ENCODE results near the gene TMED3.

GRCh38 chr15:79322945-79323344, 12.0 kb downstream of the TMED3 start:
- no peak for TF ChIP-seq CTCF (IDR thresholded peaks at IDR 0.05 in 2 of 3, conservative IDR thresholded peaks at IDR 0.05 in 1 of 3; ENCODE audit: insufficient read depth in 2 of 3, low read depth in 1 of 3, low read length in 3 of 3)
- no peak for TF ChIP-seq GTF2F1 (IDR thresholded peaks at IDR 0.05; ENCODE audit: low read depth, low read length)
- TF ChIP-seq FOXP1 (CRISPR knock-in tag; IDR thresholded peaks at IDR 0.05): no peak
- TF ChIP-seq EZH2 (IDR thresholded peaks at IDR 0.05; ENCODE audit: borderline replicate concordance, low read depth, low read length): no peak
